Hepatocyte (in vitro differentiated cells): Measurements from ENCODE around the gene SPON2. TPM values are rescaled to one million over a fixed set of nuclear protein-coding genes. Genes with fewer than 3 reads are reported as not detected.
A peak's percentile ranks its signal among the peaks of the same experiment; 100 is the strongest.

ENCODE experiments used
- DNase-seq: peaks from one replicate; pipeline ENCODE4 v3.0.0-alpha.2; 2016; ENCODE audit warnings: low spot score
- H2AFZ ChIP-seq: fragments of 200-600 bp; sonication (generic); 2 replicates; pipeline ENCODE4 v1.6.0; 2016; ENCODE audit warnings: antibody characterized with exemption, mild to moderate bottlenecking
- H3K27ac ChIP-seq: fragments of 200-600 bp; sonication (generic); 2 replicates; pipeline ENCODE4 v1.5.1; 2016; ENCODE audit warnings: mild to moderate bottlenecking
- H3K27me3 ChIP-seq: fragments of 200-600 bp; sonication (generic); 2 replicates; pipeline ENCODE4 v1.6.1; 2016
- H3K36me3 ChIP-seq: fragments of 200-600 bp; sonication (generic); replicated peaks from 2 replicates; pipeline ENCODE4 v1.5.1; 2016; ENCODE audit warnings: low read depth; ENCODE audit not compliant: insufficient read depth
- H3K4me1 ChIP-seq: fragments of 200-600 bp; sonication (generic); 2 replicates; pipeline ENCODE4 v1.5.1; 2016; ENCODE audit warnings: mild to moderate bottlenecking, moderate library complexity; ENCODE audit not compliant: insufficient read depth
- H3K4me2 ChIP-seq: fragments of 200-600 bp; sonication (generic); 2 replicates; pipeline ENCODE4 v1.6.0; 2016
- H3K4me3 ChIP-seq: fragments of 200-600 bp; sonication (generic); 2 replicates; pipeline ENCODE4 v1.5.1; 2016; ENCODE audit warnings: mild to moderate bottlenecking
- H3K79me2 ChIP-seq: fragments of 200-600 bp; sonication (generic); 2 replicates; pipeline ENCODE4 v1.6.0; 2017; ENCODE audit warnings: mild to moderate bottlenecking
- H3K9me2 ChIP-seq: fragments of 200-600 bp; sonication (generic); replicated peaks from 2 replicates; pipeline ENCODE4 v1.6.0; 2017; ENCODE audit warnings: mild to moderate bottlenecking; ENCODE audit not compliant: insufficient read depth
- H3K9me3 ChIP-seq: fragments of 200-600 bp; sonication (generic); 2 replicates; pipeline ENCODE4 v1.5.1; 2016; ENCODE audit warnings: low read depth, mild to moderate bottlenecking
- H4K20me1 ChIP-seq: fragments of 200-600 bp; sonication (generic); 2 replicates; pipeline ENCODE4 v1.6.0; 2016; ENCODE audit warnings: mild to moderate bottlenecking; ENCODE audit not compliant: insufficient read depth, poor library complexity, severe bottlenecking
- CTCF ChIP-seq: fragments of 200-600 bp; sonication (generic); IDR thresholded peaks from 2 replicates; pipeline ENCODE4 v1.5.1; 2016; ENCODE audit warnings: antibody characterized with exemption, mild to moderate bottlenecking; ENCODE audit not compliant: poor library complexity
- EZH2 ChIP-seq: fragments of 200-600 bp; sonication (generic); IDR thresholded peaks from 2 replicates; pipeline ENCODE4 v1.6.1; 2016; ENCODE audit warnings: antibody characterized with exemption, mild to moderate bottlenecking, borderline replicate concordance
- EZH2phosphoT487 ChIP-seq: fragments of 200-600 bp; sonication (generic); IDR thresholded peaks from one replicate; pipeline ENCODE4 v1.6.1; 2018; ENCODE audit warnings: antibody characterized with exemption, mild to moderate bottlenecking, low read depth, moderate library complexity; ENCODE audit not compliant: unreplicated experiment, severe bottlenecking
- WGBS: methylation state at CpG from one replicate; pipeline ENCODE4 v1.1.6; 2016; ENCODE audit warnings: low lambda C conversion rate; ENCODE audit errors: missing lambda C conversion rate; 5-methylcytosine and 5-hydroxymethylcytosine counted together
- polyA plus RNA-seq: library from polyadenylated mRNA; unstranded; fragments of >200 nt; fragmentation: Nextera tagmentation; extraction: Ambion mirVana; gene quantifications from 2 replicates; pipeline ENCODE4 v1.2.1, GENCODE V29; 2016
- total RNA-seq: library from RNA; depleted of rRNA; stranded (reverse); fragments of >200 nt; gene quantifications from 2 replicates; pipeline ENCODE4 v1.2.3, GENCODE V29; 2014

The SPON2 gene
- total and polyA plus RNA-seq, 2 experiments from 2014 or later: 403 to 1,210 TPM

DNA sequence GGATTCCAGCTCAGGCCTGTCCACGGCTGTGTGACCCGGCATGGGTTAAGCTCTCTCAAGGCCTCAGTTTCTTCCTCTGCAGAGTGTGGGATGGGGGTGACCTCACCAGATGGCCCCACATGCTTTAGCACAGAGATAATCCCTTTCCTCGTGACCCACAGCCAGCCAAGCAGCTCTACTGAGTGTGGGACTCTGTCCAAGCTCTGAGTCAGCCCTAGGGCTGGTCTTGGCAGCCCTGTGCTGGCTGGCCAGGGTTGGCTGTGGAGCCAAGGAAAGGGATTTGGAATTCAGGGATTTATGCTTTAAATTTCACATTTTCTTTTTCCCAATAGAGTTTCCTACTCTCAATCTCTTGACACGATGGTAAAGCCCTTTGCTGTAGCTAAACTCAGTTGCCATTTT lies 19.7 kb upstream of the SPON2 start:
- H3K27ac ChIP-seq: peak overlapping the region; percentile 89
- H3K9me3 ChIP-seq: no peaks in the 10 kb centered on the region
- H3K4me1 ChIP-seq: peaks cover 13% of the 10 kb centered on the region
- no peaks in the 10 kb centered on the region for H3K27me3 ChIP-seq
- no peaks in the 10 kb centered on the region for H4K20me1 ChIP-seq
- peak; percentile 87 for DNase-seq
- no peak for TF ChIP-seq EZH2
- no peak for TF ChIP-seq EZH2phosphoT487
- no peak for TF ChIP-seq CTCF
- no peak overlapping the region for H3K4me3 ChIP-seq
- WGBS: 58% methylated on average over 4 of the region's 4 CpGs
- no peaks in the 10 kb centered on the region for H3K79me2 ChIP-seq
- no peak overlapping the region for H3K4me2 ChIP-seq
- H3K9me2 ChIP-seq: no peaks in the 10 kb centered on the region
- H2AFZ ChIP-seq: no peak overlapping the region
- no peaks in the 10 kb centered on the region for H3K36me3 ChIP-seq

DNA sequence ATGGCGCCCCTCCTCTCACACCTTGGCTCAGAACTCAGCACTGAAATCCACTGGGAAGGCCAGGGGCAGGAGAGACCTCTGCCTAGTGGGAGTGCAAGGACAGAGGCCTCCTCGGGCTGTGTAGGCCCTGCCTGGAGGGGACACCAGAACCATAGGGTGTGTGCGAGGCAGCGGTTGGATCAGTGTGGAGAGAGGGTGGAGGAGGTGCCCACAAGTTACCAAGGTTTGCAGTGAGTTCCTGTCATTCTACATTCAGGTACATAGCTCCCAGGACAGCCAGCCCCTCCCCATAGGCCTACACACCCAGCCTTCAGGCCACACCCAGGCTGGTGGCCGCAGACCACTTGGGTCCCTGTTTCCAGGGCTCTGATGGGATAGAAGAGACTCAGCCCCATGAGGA lies 19.2 kb upstream of the SPON2 start:
- TF ChIP-seq EZH2phosphoT487 (no peak), CTCF (no peak), EZH2 (no peak)
- Histone ChIP-seq H3K4me2 (no peak overlapping the region), H3K27me3 (no peaks in the 10 kb centered on the region), H3K27ac (peak overlapping the region; percentile 62), H3K9me2 (no peaks in the 10 kb centered on the region), H3K4me3 (no peak overlapping the region), H3K36me3 (no peaks in the 10 kb centered on the region), H3K4me1 (peaks cover 13% of the 10 kb centered on the region), H3K9me3 (no peaks in the 10 kb centered on the region), H2AFZ (no peak overlapping the region), H4K20me1 (no peaks in the 10 kb centered on the region), H3K79me2 (no peaks in the 10 kb centered on the region)
- no peak for DNase-seq
- 92% methylated on average over 5 of the region's 5 CpGs for WGBS

DNA sequence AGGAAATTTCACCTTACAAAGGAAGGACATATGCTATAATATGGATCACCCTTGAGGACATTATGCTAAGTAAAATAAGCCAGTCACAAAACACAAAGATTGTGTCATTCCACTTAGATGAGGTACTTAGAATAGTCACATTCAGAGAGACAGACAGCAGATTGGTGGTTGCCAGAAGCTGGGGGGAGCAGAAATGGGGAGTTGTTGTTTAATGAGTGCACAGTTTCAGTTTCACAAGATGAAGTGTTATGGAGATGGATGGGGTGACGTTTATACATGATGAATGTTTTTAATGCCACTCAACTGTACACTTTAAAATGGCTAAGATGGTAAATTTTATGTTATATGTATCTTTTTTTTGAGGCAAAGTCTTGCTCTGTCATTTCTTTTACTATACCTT lies 14.8 kb upstream of the SPON2 start:
- Histone ChIP-seq H2AFZ (no peak overlapping the region), H3K36me3 (no peaks in the 10 kb centered on the region), H3K4me1 (peaks cover 3% of the 10 kb centered on the region), H3K27ac (no peak overlapping the region), H3K4me2 (no peak overlapping the region), H3K4me3 (no peak overlapping the region), H3K27me3 (no peaks in the 10 kb centered on the region), H3K9me3 (peaks cover 5% of the 10 kb centered on the region), H3K9me2 (no peaks in the 10 kb centered on the region), H3K79me2 (no peaks in the 10 kb centered on the region), H4K20me1 (no peaks in the 10 kb centered on the region)
- 57% methylated on average over 1 of the region's 1 CpG for WGBS
- no peak for DNase-seq
- TF ChIP-seq EZH2phosphoT487 (no peak), EZH2 (no peak), CTCF (no peak)
